A549 (cell line): ENCODE results near the gene MINDY3. TPM values are rescaled to one million over a fixed set of nuclear protein-coding genes. Genes with fewer than 3 reads are reported as not detected.

Experiments
- ATAC-seq, 2 experiments: fragments of 200-7000 bp in 1 of 2; fragments of >200 bp in 1 of 2; cut with Nextera tagmentation in 1 of 2; cut with Tn5 transposase in 1 of 2; 3 replicates each; pipeline versions ENCODE4 v1.8.0 to v1.9.1; 2018 to 2020; ENCODE audit warnings: mild to moderate bottlenecking in 1 of 2, moderate library complexity in 1 of 2
- CTCF ChIA-PET: fragments of 300-600 bp; sonication (Branson Sonifier 250); formaldehyde crosslinking; extraction: SDS; loops from one replicate; lab custom pipeline; 2021; ENCODE audit warnings: antibody characterized with exemption, inconsistent platforms; lab: Yijun Ruan, JAX
- POLR2A ChIA-PET: fragments of 350-600 bp; formaldehyde crosslinking; extraction: SDS; loops from one replicate; lab custom pipeline; 2021; ENCODE audit warnings: antibody characterized with exemption, inconsistent platforms; lab: Yijun Ruan, JAX
- DNase-seq, 2 experiments: peaks; one replicate each; pipeline versions ENCODE4 v3.0.0 to v3.0.0-alpha.2; 2011 to 2016; ENCODE audit warnings: low read depth in 1 of 2, low spot score in 1 of 2
- FAIRE-seq: peaks from 2 replicates; lab custom pipeline; 2011; peaks lifted over from hg19 to GRCh38; lab: Jason Lieb, UNC
- H3K27ac ChIP-seq, 2 experiments: fragments of >200 bp; sonication (Bioruptor Twin); formaldehyde crosslinking; 3 replicates each; pipeline ENCODE4 v1.5.1; 2016 to 2017
- H3K4me1 ChIP-seq: fragments of >200 bp; sonication (Bioruptor Twin); formaldehyde crosslinking; 3 replicates; pipeline ENCODE4 v1.6.1; 2016
- H3K4me2 ChIP-seq: fragments of >200 bp; sonication (Bioruptor Twin); formaldehyde crosslinking; 3 replicates; pipeline ENCODE4 v1.6.1; 2016
- H3K4me3 ChIP-seq: fragments of >200 bp; sonication (Bioruptor Twin); formaldehyde crosslinking; 3 replicates; pipeline ENCODE4 v1.5.1; 2016
- H3K9me3 ChIP-seq: fragments of >200 bp; sonication (Bioruptor Twin); formaldehyde crosslinking; 3 replicates; pipeline ENCODE4 v1.6.1; 2016
- ATOH8 ChIP-seq: fragments of 250-450 bp; sonication (Bioruptor Pico); IDR thresholded peaks from 2 replicates; pipeline ENCODE4 v1.5.0; 2020; ENCODE audit warnings: low read depth, mild to moderate bottlenecking, moderate library complexity
- BCL3 ChIP-seq: fragments of >200 bp; sonication (Bioruptor Twin); formaldehyde crosslinking; IDR thresholded peaks from 3 replicates; pipeline ENCODE4 v1.6.1; 2016
- CEBPB ChIP-seq, 2 experiments: fragments of >200 bp in 1 of 2; sonication (Bioruptor Twin) in 1 of 2; formaldehyde crosslinking in 1 of 2; IDR thresholded peaks; 2 replicates each; pipeline ENCODE4 v1.6.1; 2012 to 2016
- CTCF ChIP-seq: fragments of >200 bp; sonication (Bioruptor Twin); formaldehyde crosslinking; IDR thresholded peaks from 3 replicates; pipeline ENCODE4 v1.5.1; 2016
- E2F6 ChIP-seq: IDR thresholded peaks from 2 replicates; pipeline ENCODE4 v1.6.1; 2012; ENCODE audit warnings: low read depth, borderline replicate concordance
- EHF ChIP-seq: fragments of 250-450 bp; sonication (Bioruptor Pico); IDR thresholded peaks from 2 replicates; pipeline ENCODE4 v1.5.0; 2020; ENCODE audit warnings: mild to moderate bottlenecking
- EP300 ChIP-seq, 2 experiments: fragments of >200 bp; sonication (Bioruptor Twin); formaldehyde crosslinking; IDR thresholded peaks; 2 replicates in 1 of 2; 3 replicates in 1 of 2; pipeline ENCODE4 v1.6.1; 2016 to 2017
- ESRRA ChIP-seq: fragments of 150-350 bp; IDR thresholded peaks from 2 replicates; pipeline ENCODE4 v1.6.1; 2014; ENCODE audit warnings: mild to moderate bottlenecking, low read length, borderline replicate concordance
- FOSB ChIP-seq: fragments of 250-450 bp; sonication (Bioruptor Pico); IDR thresholded peaks from 2 replicates; pipeline ENCODE4 v1.5.0; 2020; ENCODE audit warnings: mild to moderate bottlenecking, moderate library complexity
- GATA3 ChIP-seq: IDR thresholded peaks from 2 replicates; pipeline ENCODE4 v1.6.1; 2012; ENCODE audit warnings: borderline replicate concordance
- HDAC2 ChIP-seq: fragments of 200-600 bp; sonication (generic); IDR thresholded peaks from 2 replicates; pipeline ENCODE4 v1.6.1; 2016
- HES2 ChIP-seq: fragments of >200 bp; sonication (Bioruptor Twin); formaldehyde crosslinking; IDR thresholded peaks from 2 replicates; pipeline ENCODE4 v1.6.1; 2016
- HMGXB4 ChIP-seq: fragments of 250-450 bp; sonication (Bioruptor Pico); IDR thresholded peaks from 2 replicates; pipeline ENCODE4 v1.5.0; 2021; ENCODE audit warnings: mild to moderate bottlenecking, moderate library complexity, borderline replicate concordance
- HOXB13 ChIP-seq: fragments of 250-450 bp; sonication (Bioruptor Pico); IDR thresholded peaks from 2 replicates; pipeline ENCODE4 v1.5.0; 2020; ENCODE audit warnings: low read depth, mild to moderate bottlenecking, moderate library complexity
- KDM5A ChIP-seq: fragments of 200-600 bp; sonication (generic); IDR thresholded peaks from 2 replicates; pipeline ENCODE4 v1.6.1; 2016; ENCODE audit warnings: antibody characterized with exemption, mild to moderate bottlenecking
- MAFK ChIP-seq: fragments of 450-650 bp; IDR thresholded peaks from 2 replicates; pipeline ENCODE4 v1.6.1; 2014; ENCODE audit not compliant: partially characterized antibody
- NPAS2 ChIP-seq: fragments of 250-450 bp; sonication (Bioruptor Pico); IDR thresholded peaks from 2 replicates; pipeline ENCODE4 v1.8.0; 2022; ENCODE audit warnings: mild to moderate bottlenecking, moderate library complexity, borderline replicate concordance
- NR3C1 ChIP-seq: fragments of >200 bp; sonication (Bioruptor Twin); formaldehyde crosslinking; IDR thresholded peaks from 3 replicates; pipeline ENCODE4 v1.6.1; 2017
- PBX3 ChIP-seq: IDR thresholded peaks from 2 replicates; pipeline ENCODE4 v1.6.1; 2012
- PHF8 ChIP-seq: fragments of 200-600 bp; sonication (generic); IDR thresholded peaks from 2 replicates; pipeline ENCODE4 v1.6.1; 2016; ENCODE audit warnings: low read depth, mild to moderate bottlenecking, antibody characterized with exemption, moderate library complexity, borderline replicate concordance
- RAD21 ChIP-seq, 2 experiments: fragments of >200 bp in 1 of 2; sonication (Bioruptor Twin) in 1 of 2; formaldehyde crosslinking in 1 of 2; IDR thresholded peaks in 1 of 2; conservative IDR thresholded peaks in 1 of 2; 2 replicates in 1 of 2; 3 replicates in 1 of 2; pipeline ENCODE4 v1.6.1; 2012 to 2018; ENCODE audit warnings: inconsistent platforms in 1 of 2
- RCOR1 ChIP-seq: fragments of 150-350 bp; IDR thresholded peaks from 2 replicates; pipeline ENCODE4 v1.6.1; 2014; ENCODE audit warnings: antibody characterized with exemption, low read length, low read depth
- RFX5 ChIP-seq: fragments of 450-650 bp; IDR thresholded peaks from 2 replicates; pipeline ENCODE4 v1.7.1; 2014; ENCODE audit warnings: antibody characterized with exemption, mild to moderate bottlenecking, moderate library complexity
- RNF2 ChIP-seq: fragments of 200-600 bp; sonication (generic); IDR thresholded peaks from 2 replicates; pipeline ENCODE4 v1.6.1; 2016; ENCODE audit warnings: low read depth, mild to moderate bottlenecking, antibody characterized with exemption, moderate library complexity, borderline replicate concordance
- SMC3 ChIP-seq: fragments of >200 bp; sonication (Bioruptor Twin); formaldehyde crosslinking; IDR thresholded peaks from 3 replicates; pipeline ENCODE4 v1.6.1; 2018; ENCODE audit warnings: inconsistent platforms
- USF2 ChIP-seq: fragments of 450-650 bp; IDR thresholded peaks from 2 replicates; pipeline ENCODE4 v1.6.1; 2014; ENCODE audit warnings: antibody characterized with exemption
- ZC3H11A ChIP-seq: fragments of 450-650 bp; IDR thresholded peaks from 2 replicates; pipeline ENCODE4 v1.6.1; 2014; ENCODE audit warnings: antibody characterized with exemption, mild to moderate bottlenecking
- WGBS: methylation state at CpG from one replicate; pipeline ENCODE4 v1.1.6; 2017; ENCODE audit errors: missing lambda C conversion rate; 5-methylcytosine and 5-hydroxymethylcytosine counted together
- polyA plus RNA-seq, 4 experiments: library from polyadenylated mRNA; depleted of rRNA in 3 of 4; stranded (reverse); fragments of >200 nt; fragmentation: RNase III in 1 of 4; extraction: RNeasy Plus Mini Kit Qiagen cat#74134 plus additional on column Dnase treatment in 1 of 4; gene quantifications; 2 replicates in 3 of 4; 3 replicates in 1 of 4; pipeline ENCODE4 v1.2.3, GENCODE V29; 2011 to 2017

MINDY3 gene
- polyA plus RNA-seq, 2 of the 4 experiments (the other 2 are of a cell fraction): 14.4 to 25.3 TPM

- no peak overlapping the region for H3K4me3 ChIP-seq
- TF ChIP-seq KDM5A: no peak
- TF ChIP-seq CEBPB (IDR thresholded peaks at IDR 0.05): no peak
- no peak for TF ChIP-seq GATA3
- TF ChIP-seq PBX3: no peak
- TF ChIP-seq RNF2: no peak
- no peak for TF ChIP-seq HMGXB4 (CRISPR knock-in tag)
- no peak for TF ChIP-seq BCL3
- no peak for TF ChIP-seq EHF (CRISPR knock-in tag)
- no peak for TF ChIP-seq FOSB (CRISPR knock-in tag)
- TF ChIP-seq RAD21 (conservative IDR thresholded peaks at IDR 0.05 in 1 of 2, IDR thresholded peaks at IDR 0.05 in 1 of 2): no peak
- TF ChIP-seq MAFK: no peak
- no peak for TF ChIP-seq RFX5
- TF ChIP-seq PHF8: no peak
- no peak for TF ChIP-seq EP300 (IDR thresholded peaks at IDR 0.05)
- TF ChIP-seq USF2: no peak
- no peak for TF ChIP-seq HDAC2
- TF ChIP-seq, all 56 proteins: peak for 0
- Histone ChIP-seq H3K4me2 (no peak overlapping the region), H3K4me1 (no peaks in the 10 kb centered on the region), H3K9me3 (no peaks in the 10 kb centered on the region), H3K27ac (no peak overlapping the region)
- WGBS: 67% methylated on average over 1 of the region's 1 CpG
- ChIA-PET POLR2A (no interaction called here), CTCF (interaction anchor here (1.1 to 1.5 kb wide), 3 partner anchors 20 to 350 kb away, joined by 3 to 5 read pairs (median 4); no protein-coding TSS in a partner anchor)
- no peak for ATAC-seq
- no peak for FAIRE-seq
- no peak for DNase-seq
Measured at GRCh38 chr10:15745751-15746150, 114.6 kb downstream of the MINDY3 start.

GRCh38 chr10:15744217-15744865 is 116.0 kb downstream of the MINDY3 start:
- DNase-seq: peak; percentile 47 to 71
- POLR2A ChIA-PET: no interaction called here
- no peaks in the 10 kb centered on the region for H3K4me1 ChIP-seq
- no peak for FAIRE-seq
- CTCF ChIA-PET: interaction anchor here (1.1 to 1.2 kb wide), 3 partner anchors 8 to 319 kb away, joined by 3 to 4 read pairs (median 4); no protein-coding TSS in a partner anchor
- H3K4me2 ChIP-seq: no peak overlapping the region
- H3K9me3 ChIP-seq: no peaks in the 10 kb centered on the region
- ATAC-seq: peak; percentile 67 to 84; a peak in 5 of 6 replicates
- 14% methylated on average over 7 of the region's 7 CpGs for WGBS
- H3K4me3 ChIP-seq: no peak overlapping the region
- H3K27ac ChIP-seq: no peak overlapping the region
- TF ChIP-seq RCOR1: no peak
- TF ChIP-seq E2F6: no peak
- TF ChIP-seq ATOH8 (CRISPR knock-in tag): no peak
- TF ChIP-seq HOXB13 (CRISPR knock-in tag): no peak
- no peak for TF ChIP-seq ESRRA
- no peak for TF ChIP-seq ZC3H11A
- TF ChIP-seq NPAS2 (CRISPR knock-in tag): no peak
- no peak for TF ChIP-seq EP300 (IDR thresholded peaks at IDR 0.05)
- TF ChIP-seq SMC3: peak; percentile 27; the same call in 1 of the 3 replicates
- no peak for TF ChIP-seq USF2
- no peak for TF ChIP-seq EHF (CRISPR knock-in tag)
- TF ChIP-seq HES2: no peak
- peak; percentile 48 for TF ChIP-seq CTCF
- no peak for TF ChIP-seq PHF8
- TF ChIP-seq NR3C1: no peak
